Germinal center (tissue), 1 donor: Measurements from ENCODE around the gene YES1.

ENCODE experiments used
- DNase-seq: peaks from one replicate; pipeline ENCODE4 v3.0.0; 2012; ENCODE audit warnings: mixed read lengths, low spot score

Gene YES1

GRCh38 chr18:811892-812375 lies at the start of gene YES1:
Gene YES1 (minus strand): TSS chr18:812242. CDS start chr18:756827, 55,415 bp downstream.
- DNase-seq, result no peak

GRCh38 chr18:857986-858385 lies 45.9 kb upstream of the YES1 start:
- no peak for DNase-seq

DNA sequence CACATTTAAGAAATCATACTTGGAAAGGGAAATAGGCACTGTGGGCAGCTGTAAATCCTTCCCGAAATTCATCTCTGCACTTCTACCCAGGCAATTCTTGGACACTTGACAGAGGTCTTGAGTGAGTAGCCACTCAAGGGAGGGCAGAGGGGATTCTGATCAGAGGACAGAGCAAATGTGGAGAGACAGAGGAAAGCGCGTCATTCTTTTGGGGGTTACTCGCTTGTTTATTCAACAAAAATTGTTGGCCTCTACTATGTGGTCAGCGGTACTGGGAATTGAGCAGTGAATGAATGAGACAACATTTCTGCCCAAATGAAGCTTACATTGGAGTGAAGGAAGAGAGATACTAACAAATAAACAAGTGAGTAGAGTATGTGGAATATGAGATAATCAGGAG lies 41.4 kb upstream of the YES1 start:
- DNase-seq, result no peak

- DNase-seq, result no peak
Measured at GRCh38 chr18:850960-851359, 38.9 kb upstream of the YES1 start.

DNA sequence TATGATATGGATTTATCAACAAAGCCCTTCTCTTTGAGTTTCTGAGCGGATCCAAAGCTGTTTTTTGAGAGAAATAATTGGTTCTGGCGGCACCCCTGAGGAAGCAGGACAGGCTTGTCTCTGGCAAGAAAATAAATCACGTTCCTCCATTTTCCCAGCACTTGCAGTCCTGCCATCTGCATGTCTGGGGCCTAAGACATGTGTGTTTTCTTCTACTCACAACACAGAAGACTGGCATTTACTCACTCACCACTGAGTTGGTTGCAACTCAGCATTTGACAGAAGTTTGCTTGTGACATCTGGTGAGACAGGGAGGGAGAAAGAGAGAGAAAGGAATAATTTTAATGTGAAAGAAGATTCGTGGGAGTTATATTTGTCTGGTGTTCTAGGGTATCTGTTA lies 37.0 kb upstream of the YES1 start:
- no peak for DNase-seq

DNA sequence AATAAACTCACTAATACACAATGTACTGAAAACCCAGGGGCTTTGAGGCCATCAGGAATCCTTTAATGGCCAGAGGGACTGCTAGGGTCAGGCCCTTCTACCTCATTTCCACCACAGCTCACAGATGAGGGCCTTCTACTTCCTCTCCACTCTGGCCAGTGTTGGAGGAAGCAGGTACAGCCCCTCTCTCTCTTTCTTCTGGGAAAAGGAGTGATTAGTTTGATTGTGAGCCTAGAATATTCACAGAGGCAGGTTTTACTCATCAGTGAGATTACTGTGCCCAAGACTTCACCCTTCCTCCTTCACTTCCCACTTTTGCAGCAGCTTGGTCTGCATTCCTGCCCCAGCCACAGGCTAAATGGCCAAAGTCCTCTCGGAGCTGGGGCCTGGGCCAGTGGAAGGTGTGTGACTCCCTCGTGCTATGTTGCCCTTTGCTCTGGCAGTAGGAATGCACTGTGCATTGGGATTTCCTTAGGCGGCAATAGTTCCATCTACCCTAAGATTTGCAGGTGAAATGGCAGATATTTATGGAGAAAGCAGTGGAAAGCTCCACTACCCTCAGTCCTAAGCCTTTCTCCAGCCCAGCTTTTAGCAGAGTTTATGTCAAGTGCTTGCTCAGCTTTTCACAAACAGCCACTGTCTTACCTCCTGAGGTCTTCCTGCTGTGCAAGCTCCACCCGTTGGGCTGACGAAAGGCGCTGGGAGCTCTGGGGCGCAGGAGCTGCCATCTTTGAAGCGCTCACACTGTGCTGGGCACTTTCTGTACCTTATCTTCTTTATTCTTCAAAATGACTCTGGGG lies 36.2 kb upstream of the YES1 start:
- DNase-seq, result no peak

GRCh38 chr18:845152-845819 lies 33.2 kb upstream of the YES1 start:
- DNase-seq, result no peak

- DNase-seq, result no peak
Measured at GRCh38 chr18:841647-842370, 29.8 kb upstream of the YES1 start.

DNA sequence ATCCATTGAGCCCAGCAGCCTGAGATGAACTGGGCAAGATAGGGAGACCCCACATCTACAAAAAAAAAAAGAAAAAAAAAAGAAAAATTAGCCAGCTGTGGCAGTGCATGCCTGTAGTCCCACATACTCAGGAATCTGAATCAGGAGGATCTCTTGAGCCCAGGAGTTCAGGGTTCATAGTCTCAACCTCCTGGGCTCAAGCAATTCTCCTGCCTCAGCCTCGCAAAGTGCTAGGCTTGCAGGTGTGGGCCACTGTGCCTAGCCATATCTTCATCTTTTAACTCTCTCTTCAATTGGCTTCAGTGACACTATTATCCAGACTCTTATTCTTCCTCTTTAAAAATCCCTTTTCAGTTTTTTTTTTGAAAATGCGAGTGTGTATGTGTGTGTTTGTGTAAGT lies 28.5 kb upstream of the YES1 start:
- DNase-seq, result no peak

GRCh38 chr18:840023-840408 lies 28.0 kb upstream of the YES1 start:
- no peak for DNase-seq

- peak; percentile 75 for DNase-seq
Measured at GRCh38 chr18:839224-840022, 27.4 kb upstream of the YES1 start.

GRCh38 chr18:837922-838321 lies 25.9 kb upstream of the YES1 start:
- no peak for DNase-seq

DNA sequence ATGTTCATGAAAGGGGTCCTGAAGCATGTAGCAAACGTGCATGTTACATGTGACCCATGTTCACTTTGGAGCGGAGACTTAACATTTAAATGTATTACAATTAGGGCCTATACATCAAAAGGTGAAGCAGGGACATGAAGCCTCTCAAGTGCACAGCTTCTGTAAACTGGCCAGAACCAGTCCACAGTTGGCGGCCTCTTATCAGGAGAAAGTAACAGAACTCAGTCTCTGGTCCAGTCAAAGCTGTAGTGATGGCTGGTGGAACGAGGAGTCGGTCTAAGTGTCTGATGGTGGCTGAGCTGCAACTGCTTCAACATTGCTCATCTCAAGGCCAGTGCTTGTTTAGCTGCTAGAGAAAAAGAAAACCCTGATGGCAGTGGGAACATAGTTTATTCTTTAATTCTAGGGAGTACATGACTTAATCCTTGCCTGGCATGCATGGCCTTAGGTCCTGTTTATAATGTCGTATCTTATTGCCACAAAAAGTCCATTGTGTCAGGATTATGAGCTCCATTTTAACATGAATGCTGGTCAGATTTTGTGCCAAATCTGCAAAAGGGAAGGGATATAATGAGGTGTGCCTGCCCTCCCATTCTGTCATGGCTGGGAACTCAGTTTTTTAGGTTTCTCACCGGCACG lies 22.2 kb upstream of the YES1 start:
- DNase-seq, result no peak

GRCh38 chr18:833197-833596 lies 21.2 kb upstream of the YES1 start:
- DNase-seq, result no peak

DNA sequence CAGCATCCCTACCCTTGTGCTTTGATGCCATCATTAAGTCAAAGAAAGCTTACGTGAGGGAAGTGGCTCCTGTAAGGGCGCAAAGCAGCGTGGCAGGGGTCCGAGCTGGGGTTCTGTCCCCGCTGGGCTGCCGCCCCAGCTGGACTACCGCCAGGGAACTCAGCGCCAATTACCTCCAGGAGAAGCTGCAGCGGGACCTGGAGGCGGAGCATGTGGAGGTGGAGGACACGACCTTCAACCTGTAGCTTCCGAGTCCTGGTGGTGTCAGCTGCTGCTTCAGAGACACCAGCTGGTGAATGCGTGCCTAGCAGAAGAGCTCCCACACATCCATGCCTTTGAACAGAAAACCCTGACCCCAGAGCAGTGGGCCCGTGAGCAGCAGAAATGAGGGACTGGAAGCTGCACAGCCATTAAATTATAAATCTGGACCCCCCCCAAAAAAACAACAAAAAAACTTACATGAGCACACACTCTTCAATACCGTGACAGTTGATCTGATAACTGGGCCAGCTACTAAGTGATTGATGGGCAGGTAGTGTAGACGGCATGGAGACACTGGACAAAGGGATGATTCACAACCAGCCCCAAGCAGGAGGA lies 20.1 kb upstream of the YES1 start:
- DNase-seq, result no peak

DNA sequence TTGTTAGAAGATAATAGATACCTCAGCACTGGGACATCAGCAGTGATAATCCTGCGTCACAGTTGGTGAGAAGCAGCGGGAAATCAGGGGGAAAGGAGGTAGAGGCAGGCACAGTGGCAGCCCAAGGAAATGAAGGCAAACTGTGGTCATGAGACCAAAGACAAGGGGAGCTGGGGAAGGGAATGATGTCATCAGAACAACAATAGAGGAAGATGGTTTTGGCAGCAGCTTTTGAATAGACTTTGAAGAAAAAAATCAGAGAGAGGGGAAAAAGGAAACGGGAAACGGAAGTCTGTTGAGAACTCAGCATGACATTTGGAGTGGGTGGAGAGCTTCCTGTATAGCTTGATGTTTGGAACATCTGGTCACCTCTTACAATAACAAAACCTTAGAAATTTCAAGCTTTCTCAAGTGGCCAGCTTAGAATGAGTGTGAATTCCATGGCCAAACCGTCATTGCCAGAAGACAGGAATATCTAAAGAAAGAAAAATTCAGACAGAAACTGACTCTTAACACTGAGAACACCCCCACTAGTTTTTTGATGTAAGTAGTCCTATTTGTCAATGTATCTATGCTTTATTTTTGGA lies 18.4 kb upstream of the YES1 start:
- DNase-seq, result no peak

DNA sequence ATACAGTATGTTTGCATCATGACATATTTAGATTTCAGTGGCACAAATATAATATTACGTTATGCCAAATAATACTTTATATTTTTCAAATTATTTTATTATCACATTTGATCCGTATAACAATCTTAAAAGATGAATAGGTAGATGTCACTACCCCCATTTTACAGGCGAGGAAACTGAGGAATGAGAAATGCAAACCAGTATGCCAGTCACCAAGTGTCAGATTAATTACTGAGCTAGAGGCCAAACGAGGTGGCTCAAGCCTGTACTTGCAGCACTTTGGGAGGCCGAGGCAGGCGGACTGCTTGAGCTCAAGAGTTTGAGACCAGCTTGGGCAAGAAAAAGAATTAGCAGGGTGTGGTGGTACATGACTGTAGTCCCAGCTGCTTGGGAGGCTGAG lies 17.4 kb upstream of the YES1 start:
- no peak for DNase-seq

- DNase-seq, result no peak
Measured at GRCh38 chr18:827093-827677, 15.1 kb upstream of the YES1 start.

GRCh38 chr18:825891-826585 lies 14.0 kb upstream of the YES1 start:
- DNase-seq, result no peak

- DNase-seq, result no peak
Measured at GRCh38 chr18:824179-824578, 12.1 kb upstream of the YES1 start.
